GM10266 (cell line): ENCODE measurements around the gene TBC1D26.
"Not testable (repeated sequence)": the region's sequence is repeated elsewhere in the genome, so short reads cannot be mapped to it uniquely, and the experiment has no call there.

Experiments used
- DNase-seq: peaks from one replicate; pipeline ENCODE4 v3.0.0; 2012; ENCODE audit errors: extremely low spot score
- TF ChIP-seq, protein P1 (sequence below): IDR thresholded peaks from 2 replicates; pipeline ENCODE4 v1.5.1; 2012; ENCODE audit warnings: mild to moderate bottlenecking, low read depth; ENCODE audit not compliant: control insufficient read depth, insufficient read depth; ENCODE audit errors: missing control alignments

TBC1D26 gene

DNA sequence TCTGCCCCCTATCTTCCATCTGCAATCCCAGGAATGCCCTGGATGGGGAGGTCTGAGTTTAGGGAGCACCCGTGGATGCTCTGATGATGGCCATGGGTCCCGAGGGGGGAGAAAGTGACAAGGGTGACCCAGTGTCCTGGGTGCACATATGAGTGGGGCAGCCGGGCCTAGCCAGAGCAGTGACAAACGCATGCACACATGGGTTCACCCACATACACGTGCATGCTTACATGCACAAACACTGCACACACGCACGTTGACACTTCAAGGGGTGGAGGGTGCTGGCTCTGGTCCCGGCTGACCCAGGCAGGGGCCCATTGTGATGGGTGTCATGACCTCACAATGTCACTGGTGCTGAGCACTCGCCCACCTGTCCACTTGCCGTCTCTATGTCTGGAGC, at the start of gene TBC1D26:
Gene TBC1D26, plus strand, starts transcription at position 384 of the 400 bp plus-strand sequence. CDS start 3,066 bp downstream, outside the sequence.
- not testable (repeated sequence) for DNase-seq

DNA sequence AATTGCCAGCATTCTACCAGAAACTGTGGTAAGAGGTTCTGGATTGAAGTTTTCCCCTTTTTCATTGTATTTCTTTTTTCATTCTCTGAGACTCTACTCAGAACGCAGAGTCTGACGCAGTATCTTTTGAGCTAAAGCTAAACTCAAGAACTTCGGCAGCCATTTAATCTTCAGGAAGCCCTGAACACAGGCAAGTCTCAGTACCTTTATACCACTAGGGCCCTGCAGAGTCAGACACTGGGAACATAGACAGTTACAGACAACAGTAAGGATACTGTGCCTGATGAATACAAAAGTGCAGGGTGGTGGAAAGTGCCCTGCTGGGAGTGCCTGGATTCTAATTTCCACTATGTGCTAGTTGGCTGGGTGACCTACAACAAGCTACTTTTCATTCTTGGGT, 48.9 kb upstream of the TBC1D26 start:
- not testable (repeated sequence) for DNase-seq

DNA sequence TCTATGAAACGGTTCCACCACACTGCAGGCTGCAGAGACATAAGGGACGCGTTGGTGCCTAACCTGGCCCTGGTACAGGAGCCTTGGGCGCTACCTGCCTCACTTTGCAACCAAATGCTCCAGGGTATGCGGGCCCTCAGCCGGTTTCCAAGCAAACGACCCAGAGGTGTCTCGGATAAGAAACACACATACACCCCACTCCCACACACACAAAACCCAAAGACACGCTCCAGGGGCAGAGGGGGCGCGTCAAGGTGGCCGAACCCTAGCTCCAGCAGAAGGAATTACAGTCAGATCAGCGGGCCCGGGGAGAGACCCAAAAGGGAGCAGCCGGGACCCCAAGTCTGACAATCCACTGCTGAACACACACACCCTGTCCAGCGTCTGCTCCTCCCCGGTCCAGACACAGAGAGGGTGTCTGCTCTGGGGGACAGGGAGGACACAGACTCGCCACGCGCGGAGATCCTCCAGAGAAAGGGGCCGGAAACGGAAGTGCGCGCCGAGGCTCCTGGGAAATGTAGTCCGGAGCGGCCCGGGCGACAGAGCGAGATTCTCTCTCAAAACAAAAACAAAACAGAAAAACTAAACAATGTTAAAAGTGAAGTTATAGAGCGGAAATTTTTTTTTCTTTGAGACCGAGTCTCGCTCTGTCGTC, 48.1 kb upstream of the TBC1D26 start, which contains the start of gene TRIM16:
Gene TRIM16, minus strand, starts transcription at position 488 of the 655 bp plus-strand sequence. CDS start 32,702 bp downstream, outside the sequence.
- DNase-seq = peak; percentile 39

DNA sequence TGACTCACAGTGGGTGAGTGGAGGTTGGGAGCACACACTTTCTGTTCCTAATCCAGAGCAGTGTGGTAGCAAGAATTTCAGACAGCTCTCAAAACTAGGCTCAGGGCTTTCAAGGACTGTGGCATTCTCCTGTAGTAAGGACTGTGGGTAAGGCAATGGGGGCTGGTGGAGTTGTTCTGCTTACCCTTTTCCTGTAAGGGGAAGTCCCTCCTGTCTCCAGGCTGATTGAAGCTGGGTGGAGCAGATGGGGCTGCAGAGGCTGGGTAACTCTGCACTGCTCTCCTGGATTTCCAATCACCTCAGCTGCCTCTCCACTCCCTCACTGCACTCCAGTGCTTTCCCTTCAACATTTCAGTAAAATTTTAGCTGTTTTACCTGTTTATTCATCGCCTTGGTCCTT, 44.6 kb upstream of the TBC1D26 start:
- not testable (repeated sequence) for DNase-seq

DNA sequence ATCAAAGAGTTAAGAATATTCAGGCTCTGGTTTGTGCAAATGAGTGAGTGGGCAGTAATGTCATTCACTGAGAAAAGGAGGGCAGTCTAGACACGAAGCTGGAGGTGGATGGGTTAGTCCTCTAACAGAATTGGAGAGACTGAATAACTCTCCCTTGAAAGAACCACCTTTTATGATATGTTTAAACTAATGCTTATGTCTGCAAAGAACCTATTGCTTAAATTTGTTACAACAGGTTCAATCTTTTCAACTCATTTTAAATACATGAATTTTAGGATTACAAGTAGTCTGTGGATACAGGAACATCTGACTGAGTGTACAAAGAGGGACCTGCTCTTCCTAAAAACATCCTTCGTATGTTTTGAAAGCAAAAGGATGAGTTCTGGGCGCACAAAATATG, 33.1 kb upstream of the TBC1D26 start:
- DNase-seq = not testable (repeated sequence)

DNA sequence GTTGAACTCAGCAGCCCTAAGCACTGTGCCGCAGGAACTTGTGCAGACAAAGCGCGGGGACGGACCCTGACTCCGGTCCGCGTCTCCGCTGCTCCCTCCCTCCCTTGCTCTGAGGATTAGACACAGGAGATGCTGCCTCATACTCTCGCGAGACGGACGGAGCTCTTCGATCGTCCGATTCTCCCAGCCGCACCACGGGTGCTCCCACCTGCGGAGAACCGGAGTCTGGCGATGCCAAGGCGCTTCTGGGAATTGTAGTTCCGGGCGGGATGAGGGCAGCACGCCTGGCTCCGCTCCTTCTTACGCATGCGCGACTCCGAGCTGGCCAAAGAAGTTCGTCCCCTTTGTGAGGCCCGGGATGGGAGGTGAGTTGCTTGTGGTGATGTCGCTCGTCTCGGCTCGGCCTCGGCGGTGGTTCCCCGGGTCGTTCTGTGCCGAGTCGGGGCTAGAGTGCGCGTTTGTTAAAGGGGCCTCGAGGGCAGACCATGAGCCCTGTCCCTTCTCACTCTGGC, 32.6 kb upstream of the TBC1D26 start, which contains the start of gene ZNF286A:
Gene ZNF286A, plus strand, starts transcription at position 340 of the 512 bp plus-strand sequence. CDS start 578 bp downstream, outside the sequence.
- DNase-seq = peak; percentile 94

DNA sequence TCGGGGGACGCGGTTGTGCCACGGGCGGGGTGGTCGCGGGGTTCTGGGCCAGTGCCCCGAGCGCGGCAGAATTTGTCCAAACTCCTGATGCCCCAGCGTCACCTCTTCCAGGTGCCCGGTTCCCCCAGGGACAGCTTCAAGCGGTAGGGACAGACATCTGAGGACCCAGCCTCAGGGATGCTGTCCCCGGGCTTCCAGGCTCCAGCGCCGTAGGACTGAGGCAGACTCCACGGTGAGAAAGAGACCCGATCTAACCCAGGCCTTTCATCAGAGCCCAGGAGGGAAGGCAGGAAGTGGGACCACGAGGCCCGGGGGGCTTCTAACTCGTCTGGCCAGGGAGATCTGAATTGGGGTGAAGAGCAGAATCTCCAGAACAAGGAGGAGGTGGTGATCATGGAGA, 32.1 kb upstream of the TBC1D26 start:
- DNase-seq = not testable (repeated sequence)

DNA sequence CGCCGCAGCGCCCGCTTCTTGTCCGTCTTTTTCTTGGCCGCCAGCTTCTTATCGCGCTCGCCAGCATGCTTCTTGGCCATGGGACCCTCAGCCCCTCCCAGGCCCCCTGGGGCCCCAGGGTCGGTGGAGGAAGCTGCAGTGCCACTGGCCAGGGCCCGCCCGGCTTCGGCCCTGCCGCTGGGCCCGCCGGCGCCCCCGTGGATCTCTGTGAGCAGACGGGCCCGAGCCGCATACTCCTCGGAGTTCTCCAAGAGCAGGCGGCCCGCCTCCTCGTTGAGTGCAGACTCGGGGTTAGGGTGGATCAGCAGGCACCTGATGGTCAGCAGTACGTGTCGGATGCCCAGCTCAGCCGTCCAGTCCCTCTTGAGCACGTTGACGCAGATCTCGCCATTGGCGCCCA, 27.8 kb upstream of the TBC1D26 start:
- not testable (repeated sequence) for DNase-seq

DNA sequence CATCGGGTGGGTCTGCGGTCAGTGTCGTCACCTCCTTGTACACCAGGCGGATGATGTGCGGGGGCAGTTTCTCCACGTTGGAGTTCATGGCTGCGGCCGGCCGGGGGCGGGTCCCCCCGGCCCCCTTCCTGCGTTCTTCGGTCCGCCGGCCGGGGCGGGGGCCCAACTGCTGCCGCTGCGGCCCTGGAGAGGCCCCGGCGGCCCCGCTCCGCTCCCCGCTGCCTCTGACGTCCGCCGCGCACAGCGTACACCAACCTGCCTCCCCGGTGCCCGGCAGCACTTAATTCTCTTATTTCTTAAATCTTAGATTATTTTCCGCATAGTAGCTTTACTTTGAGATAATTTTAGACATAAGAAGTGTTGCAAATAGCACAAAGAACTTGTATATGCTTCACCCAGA, 27.3 kb upstream of the TBC1D26 start:
- DNase-seq = not testable (repeated sequence)

DNA sequence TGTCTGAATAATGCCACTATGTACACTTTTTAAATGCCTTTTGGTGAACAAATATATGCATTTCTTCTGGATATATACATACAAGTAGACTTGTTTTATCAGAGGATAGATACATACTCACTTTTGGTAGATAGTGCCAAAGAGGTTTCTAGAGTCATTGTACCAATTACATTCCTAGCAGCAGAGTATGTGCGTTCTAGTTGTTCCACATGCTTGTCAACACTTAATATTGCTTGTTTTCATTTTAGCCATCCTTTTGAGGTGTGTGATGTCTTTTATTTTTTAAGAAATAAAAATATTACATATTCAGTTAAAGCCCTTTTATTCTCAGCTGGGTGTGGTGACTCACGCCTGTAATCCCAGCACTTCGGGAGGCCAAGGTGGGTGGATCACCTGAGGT, 23.2 kb upstream of the TBC1D26 start:
- DNase-seq = not testable (repeated sequence)

DNA sequence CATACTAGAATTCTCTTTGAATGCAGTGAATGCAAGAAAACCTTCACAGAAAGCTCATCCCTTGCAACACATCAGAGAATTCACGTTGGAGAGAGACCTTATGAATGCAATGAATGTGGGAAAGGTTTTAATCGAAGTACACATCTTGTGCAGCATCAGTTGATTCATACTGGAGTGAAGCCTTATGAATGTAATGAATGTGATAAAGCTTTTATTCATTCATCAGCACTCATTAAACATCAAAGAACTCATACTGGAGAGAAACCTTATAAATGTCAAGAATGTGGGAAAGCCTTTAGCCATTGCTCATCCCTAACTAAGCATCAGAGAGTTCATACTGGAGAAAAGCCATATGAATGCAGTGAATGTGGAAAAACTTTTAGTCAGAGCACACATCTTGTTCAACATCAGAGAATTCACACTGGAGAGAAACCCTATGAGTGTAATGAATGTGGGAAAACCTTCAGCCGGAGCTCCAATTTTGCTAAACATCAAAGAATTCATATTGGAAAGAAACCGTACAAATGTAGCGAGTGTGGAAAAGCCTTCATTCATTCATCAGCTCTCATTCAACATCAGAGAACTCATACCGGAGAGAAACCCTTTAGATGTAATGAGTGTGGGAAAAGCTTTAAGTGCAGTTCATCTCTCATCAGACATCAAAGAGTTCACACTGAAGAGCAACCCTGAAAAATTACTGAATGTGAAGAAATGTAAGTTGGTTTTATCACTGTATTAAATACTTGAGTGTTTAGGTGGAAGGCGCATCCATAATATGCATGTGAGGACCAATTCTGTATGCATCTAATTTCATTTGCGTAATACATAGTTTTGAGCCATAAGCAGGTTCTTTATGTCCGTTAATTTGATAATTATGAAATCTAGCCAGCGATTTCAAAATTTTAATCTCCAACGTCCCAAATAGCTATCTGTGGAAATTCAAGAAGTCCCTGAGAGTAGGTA, 15.2 kb upstream of the TBC1D26 start:
- DNase-seq = not testable (repeated sequence)

DNA sequence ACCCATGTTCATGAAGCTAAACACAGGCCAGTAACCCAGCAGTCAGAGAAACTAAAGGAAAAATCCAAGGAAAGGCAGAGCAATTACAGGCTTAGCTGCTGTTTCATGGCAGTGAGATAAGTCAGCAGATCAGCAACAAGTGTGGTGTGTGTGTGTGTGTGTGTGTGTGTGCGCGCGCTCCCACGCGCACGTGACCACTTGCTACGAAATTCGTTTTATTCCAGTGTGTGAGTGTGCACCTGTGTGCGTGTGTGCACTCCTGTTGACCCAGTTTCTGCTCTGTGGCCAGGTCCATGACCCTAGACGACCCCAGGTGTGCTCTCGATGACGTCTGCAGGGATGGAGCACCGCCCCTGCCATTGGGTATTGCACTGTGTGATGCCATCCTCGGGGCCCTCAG, 1.5 kb upstream of the TBC1D26 start:
- not testable (repeated sequence) for DNase-seq

DNA sequence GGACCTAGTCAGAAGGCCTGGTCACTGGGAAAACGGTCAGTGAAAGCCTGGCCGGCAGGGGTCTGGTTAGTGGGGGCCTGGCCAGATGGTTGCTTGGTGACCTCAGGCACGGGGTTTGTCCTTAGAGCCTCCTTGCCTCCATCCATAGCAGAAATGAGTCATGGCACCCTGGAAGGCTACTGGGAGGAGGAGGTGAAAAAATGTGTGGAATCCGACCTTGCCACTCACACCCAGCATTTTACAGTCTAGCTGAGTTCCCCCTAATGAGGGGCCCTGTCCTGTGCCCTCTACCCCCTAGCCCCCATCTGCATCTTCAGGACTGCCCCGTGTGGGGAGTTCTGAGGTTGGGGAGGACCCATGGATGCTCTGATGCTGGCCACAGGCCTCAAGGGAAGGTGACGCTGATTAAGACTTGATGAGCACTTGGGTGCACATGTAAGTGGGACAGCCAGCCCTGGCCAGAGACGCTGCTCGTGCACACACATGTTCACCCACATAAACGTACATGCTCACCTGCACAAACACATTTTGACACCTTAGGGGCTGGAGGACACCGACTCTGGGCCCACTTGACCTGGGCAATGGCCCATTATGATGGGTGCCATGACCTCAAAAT, 1.2 kb downstream of the TBC1D26 start:
- not testable (repeated sequence) for DNase-seq

DNA sequence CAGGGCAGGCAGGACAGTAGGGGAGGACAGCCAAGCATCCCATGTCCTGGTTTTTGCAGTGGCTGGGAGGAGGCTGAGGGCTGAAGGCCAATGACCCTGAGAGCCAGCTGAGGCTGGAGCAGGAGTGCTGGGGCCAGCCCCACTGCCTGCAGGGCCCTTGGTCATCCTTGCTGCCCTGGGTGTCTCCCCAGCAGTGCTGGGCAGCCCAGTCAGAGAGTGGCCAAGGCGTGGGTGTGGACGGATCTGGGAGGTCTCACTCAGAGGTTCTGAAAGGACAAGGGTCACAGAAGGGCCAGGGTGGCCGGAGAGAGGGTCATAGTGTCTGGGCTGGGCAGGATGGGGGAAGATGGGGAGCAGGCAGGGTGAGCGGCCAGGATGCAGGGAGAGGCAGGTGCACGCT, 4.5 kb downstream of the TBC1D26 start:
- not testable (repeated sequence) for DNase-seq

DNA sequence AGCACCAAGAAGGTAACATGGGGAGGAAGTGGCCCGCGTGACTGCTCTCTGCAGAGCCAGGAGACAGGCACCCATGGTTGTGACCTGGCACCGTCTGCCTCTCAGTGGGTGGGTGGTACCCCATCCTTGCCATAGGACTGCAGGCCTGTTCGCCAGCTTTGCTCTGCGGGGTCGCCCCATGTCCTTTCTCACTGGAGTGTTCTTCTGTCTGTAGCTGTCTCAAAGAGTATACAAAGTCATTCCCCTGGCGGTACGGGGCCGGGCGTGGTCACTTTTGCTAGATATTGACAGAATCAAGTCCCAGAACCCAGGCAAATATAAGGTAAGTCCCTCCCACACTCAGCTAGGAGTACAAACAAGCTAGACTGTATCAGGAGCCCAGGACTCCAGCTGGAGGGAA, 6.0 kb downstream of the TBC1D26 start:
- TF ChIP-seq, protein P1, sequence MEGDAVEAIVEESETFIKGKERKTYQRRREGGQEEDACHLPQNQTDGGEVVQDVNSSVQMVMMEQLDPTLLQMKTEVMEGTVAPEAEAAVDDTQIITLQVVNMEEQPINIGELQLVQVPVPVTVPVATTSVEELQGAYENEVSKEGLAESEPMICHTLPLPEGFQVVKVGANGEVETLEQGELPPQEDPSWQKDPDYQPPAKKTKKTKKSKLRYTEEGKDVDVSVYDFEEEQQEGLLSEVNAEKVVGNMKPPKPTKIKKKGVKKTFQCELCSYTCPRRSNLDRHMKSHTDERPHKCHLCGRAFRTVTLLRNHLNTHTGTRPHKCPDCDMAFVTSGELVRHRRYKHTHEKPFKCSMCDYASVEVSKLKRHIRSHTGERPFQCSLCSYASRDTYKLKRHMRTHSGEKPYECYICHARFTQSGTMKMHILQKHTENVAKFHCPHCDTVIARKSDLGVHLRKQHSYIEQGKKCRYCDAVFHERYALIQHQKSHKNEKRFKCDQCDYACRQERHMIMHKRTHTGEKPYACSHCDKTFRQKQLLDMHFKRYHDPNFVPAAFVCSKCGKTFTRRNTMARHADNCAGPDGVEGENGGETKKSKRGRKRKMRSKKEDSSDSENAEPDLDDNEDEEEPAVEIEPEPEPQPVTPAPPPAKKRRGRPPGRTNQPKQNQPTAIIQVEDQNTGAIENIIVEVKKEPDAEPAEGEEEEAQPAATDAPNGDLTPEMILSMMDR = no peak
- no peak for DNase-seq

DNA sequence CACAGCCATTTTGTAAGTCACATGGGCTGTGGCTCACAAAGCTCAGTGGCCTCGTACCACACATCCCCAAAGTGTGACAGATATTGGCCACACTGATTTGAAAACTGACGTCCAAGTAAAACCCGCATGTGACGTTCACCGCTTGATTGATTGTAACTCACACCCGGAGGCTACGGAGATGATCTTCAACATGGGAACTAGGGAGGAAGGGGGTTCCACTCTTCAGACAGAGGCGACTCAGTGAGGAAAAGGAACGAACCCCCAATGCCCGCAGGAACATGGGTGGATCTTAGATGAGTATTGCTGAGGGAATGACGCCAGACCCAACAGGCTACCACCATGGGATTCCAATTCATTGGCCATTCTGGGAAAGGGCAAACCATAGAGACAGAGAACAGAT, 7.2 kb downstream of the TBC1D26 start:
- not testable (repeated sequence) for DNase-seq

DNA sequence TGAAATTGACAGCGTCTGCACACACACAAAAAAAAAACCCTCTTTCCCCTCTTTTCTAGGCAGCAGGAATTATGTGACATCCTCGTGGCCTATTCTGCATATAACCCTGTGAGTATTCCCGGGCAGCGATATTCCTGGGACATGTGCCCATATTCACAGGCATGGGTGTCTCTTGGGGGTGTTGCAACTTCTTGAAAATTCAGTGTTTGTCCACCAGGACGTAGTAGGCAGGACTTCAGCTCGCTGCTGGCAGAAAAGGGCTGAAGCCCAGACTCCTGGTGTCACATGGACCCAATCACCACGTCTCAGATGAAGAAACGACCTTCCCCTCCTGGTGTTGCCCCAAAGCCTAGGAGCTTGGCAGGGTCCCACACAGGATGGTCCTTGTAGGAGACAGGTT, 8.0 kb downstream of the TBC1D26 start:
- not testable (repeated sequence) for DNase-seq
